OCI-LY3 (cell line): ENCODE results near the gene CPEB1.

Source experiments
- EZH2phosphoT487 ChIP-seq: fragments of 200-600 bp; shearing (Covaris generic); IDR thresholded peaks from 2 replicates; pipeline ENCODE4 v1.6.1; 2018; ENCODE audit warnings: antibody characterized with exemption, mixed run types, low read depth
- TF ChIP-seq, protein P1 (sequence below): fragments of 200-600, 300-600 bp; sonication (generic); IDR thresholded peaks from 2 replicates; pipeline ENCODE4 v1.5.1; 2014; ENCODE audit warnings: antibody characterized with exemption, low read length, low read depth

DNA sequence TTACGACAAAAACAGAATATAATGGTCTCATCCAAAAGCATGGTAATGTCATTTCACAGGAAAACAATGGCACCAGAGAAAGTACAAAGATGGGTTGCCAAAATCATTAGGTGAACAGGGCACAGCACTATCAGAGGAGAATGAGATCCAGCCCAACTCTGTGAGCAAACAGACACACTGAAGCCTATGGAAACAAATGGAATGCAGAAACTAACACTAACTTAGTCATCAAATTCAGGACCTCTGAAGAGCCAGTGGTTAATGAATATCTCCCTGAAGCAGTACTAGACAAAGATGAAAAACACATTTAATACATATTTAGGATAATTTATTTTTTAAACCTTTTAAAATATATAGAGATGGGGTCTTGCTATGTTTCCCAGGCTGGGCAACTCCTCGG is 92.3 kb downstream of the CPEB1 start:
- TF ChIP-seq, protein P1, sequence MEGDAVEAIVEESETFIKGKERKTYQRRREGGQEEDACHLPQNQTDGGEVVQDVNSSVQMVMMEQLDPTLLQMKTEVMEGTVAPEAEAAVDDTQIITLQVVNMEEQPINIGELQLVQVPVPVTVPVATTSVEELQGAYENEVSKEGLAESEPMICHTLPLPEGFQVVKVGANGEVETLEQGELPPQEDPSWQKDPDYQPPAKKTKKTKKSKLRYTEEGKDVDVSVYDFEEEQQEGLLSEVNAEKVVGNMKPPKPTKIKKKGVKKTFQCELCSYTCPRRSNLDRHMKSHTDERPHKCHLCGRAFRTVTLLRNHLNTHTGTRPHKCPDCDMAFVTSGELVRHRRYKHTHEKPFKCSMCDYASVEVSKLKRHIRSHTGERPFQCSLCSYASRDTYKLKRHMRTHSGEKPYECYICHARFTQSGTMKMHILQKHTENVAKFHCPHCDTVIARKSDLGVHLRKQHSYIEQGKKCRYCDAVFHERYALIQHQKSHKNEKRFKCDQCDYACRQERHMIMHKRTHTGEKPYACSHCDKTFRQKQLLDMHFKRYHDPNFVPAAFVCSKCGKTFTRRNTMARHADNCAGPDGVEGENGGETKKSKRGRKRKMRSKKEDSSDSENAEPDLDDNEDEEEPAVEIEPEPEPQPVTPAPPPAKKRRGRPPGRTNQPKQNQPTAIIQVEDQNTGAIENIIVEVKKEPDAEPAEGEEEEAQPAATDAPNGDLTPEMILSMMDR = no peak
- no peak for TF ChIP-seq EZH2phosphoT487
